Breast epithelium (tissue), 4 donors: ENCODE results near the gene AFG1L. TPM values are rescaled to one million over a fixed set of nuclear protein-coding genes. Genes with fewer than 3 reads are reported as not detected.

ENCODE experiments used
- DNase-seq, 2 donors: peaks; one replicate each; pipeline ENCODE4 v3.0.0-alpha.2; 2019; ENCODE audit warnings: low spot score in 2 of 2
- H3K27ac ChIP-seq, 2 donors: fragments of 200-600 bp; sonication (generic) in 1 of 2; one replicate each; pipeline ENCODE4 v1.5.1; 2016 to 2019; ENCODE audit warnings: mild to moderate bottlenecking in 1 of 2
- H3K27me3 ChIP-seq, 2 donors: fragments of 200-600 bp; sonication (generic) in 1 of 2; one replicate each; pipeline versions ENCODE4 v1.5.1 to v1.6.0; 2017 to 2019; ENCODE audit warnings: control low read depth in 1 of 2, mild to moderate bottlenecking in 1 of 2
- H3K36me3 ChIP-seq: fragments of 200-600 bp; one replicate; pipeline ENCODE4 v1.5.1; 2019
- H3K4me1 ChIP-seq, 2 donors: fragments of 200-600 bp; sonication (generic); one replicate each; pipeline ENCODE4 v1.5.1; 2016 to 2019; ENCODE audit warnings: control low read depth in 1 of 2
- H3K4me3 ChIP-seq, 3 donors: fragments of 200-600 bp; sonication (generic); 1 replicate in 2 of 3; 2 replicates in 1 of 3; pipeline ENCODE4 v1.5.1; 2016 to 2019; ENCODE audit warnings: mild to moderate bottlenecking in 3 of 3, moderate library complexity in 2 of 3
- H3K9me3 ChIP-seq, 2 donors: fragments of 200-600 bp; sonication (generic) in 1 of 2; one replicate each; pipeline ENCODE4 v1.5.1; 2016 to 2019; ENCODE audit warnings: control low read depth in 1 of 2
- CTCF ChIP-seq, 3 donors: fragments of 450-650 bp; IDR thresholded peaks; one replicate each; pipeline ENCODE4 v1.5.1; 2016 to 2017; ENCODE audit warnings: antibody characterized with exemption in 3 of 3, mild to moderate bottlenecking in 3 of 3, moderate library complexity in 3 of 3
- POLR2A ChIP-seq: fragments of 450-650 bp; IDR thresholded peaks from one replicate; pipeline ENCODE4 v1.6.1; 2016; ENCODE audit warnings: antibody characterized with exemption, mild to moderate bottlenecking, moderate library complexity
- POLR2AphosphoS5 ChIP-seq, 3 donors: sonication (generic); formaldehyde crosslinking; IDR thresholded peaks; one replicate each; pipeline ENCODE4 v1.6.1; 2017; ENCODE audit warnings: antibody characterized with exemption in 3 of 3
- intact Hi-C: fragments of 100-400 bp; cut with DNase I; formaldehyde crosslinking; loops from one replicate; pipeline ENCODE4 v1.15.1; 2023; ENCODE audit warnings: low total_unique reads
- total RNA-seq, 3 donors: library from RNA; depleted of rRNA; stranded (reverse); fragments of >200 nt; gene quantifications; one replicate each; pipeline ENCODE4 v1.1.0, GENCODE V29; 2016

AFG1L gene
- total RNA-seq, 3 donors from 2014 or later: 2.3 to 5.6 (median 4.0) TPM

DNA sequence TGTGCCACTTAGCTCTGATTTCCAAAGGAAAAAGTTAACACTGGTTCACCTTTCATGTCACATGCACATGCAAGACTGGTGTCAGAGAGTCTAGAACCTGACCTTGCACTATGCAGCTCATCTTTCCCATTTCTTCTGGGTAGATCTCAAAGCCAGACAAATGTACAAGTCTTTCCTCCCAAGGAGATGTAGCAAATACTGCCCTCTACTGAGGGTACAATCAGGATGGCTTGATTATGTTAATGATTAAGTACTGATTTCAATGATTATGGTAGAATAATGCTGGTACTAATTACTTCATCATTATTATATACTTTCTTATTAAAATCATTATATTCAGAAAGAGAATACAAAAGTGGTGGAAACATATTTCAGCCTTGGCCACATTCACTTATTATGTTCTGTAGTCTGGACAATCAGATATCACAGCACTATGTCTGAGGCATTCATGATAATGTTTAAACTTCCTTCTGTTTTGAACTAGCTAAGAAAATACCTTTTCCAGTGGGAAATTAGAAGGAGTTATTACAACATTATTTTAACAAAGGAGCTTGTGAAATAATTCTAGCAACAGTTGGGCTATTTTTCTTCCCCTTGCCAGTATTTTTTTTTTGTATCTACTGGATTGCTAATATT, 197.4 kb downstream of the AFG1L start:
- Histone ChIP-seq H3K4me1 (no peaks in the 10 kb centered on the region), H3K27me3 (no peaks in the 10 kb centered on the region), H3K9me3 (no peaks in the 10 kb centered on the region), H3K36me3 (no peaks in the 10 kb centered on the region), H3K4me3 (no peak overlapping the region), H3K27ac (no peak overlapping the region)
- intact Hi-C loops: no loop called here
- TF ChIP-seq CTCF (IDR thresholded peaks at IDR 0.05): peak in 2 of 3 donors; percentile 46 to 47
- no peak for TF ChIP-seq POLR2A
- DNase-seq: no peak

- TF ChIP-seq POLR2A (no peak), CTCF (IDR thresholded peaks at IDR 0.05) (no peak), POLR2AphosphoS5 (IDR thresholded peaks at IDR 0.05) (no peak)
- no peaks in the 10 kb centered on the region for H3K4me1 ChIP-seq
- no peaks in the 10 kb centered on the region for H3K9me3 ChIP-seq
- no peaks in the 10 kb centered on the region for H3K27me3 ChIP-seq
- intact Hi-C loops: no loop called here
- DNase-seq: no peak
- no peak overlapping the region for H3K27ac ChIP-seq
- no peak overlapping the region for H3K4me3 ChIP-seq
- H3K36me3 ChIP-seq: no peaks in the 10 kb centered on the region
These were observed 199.6 kb downstream of the AFG1L start for GRCh38 chr6:108494434-108494833.

- TF ChIP-seq POLR2AphosphoS5 (IDR thresholded peaks at IDR 0.05) (no peak), CTCF (IDR thresholded peaks at IDR 0.05) (peak in 1 of 3 donors; percentile 19), POLR2A (no peak)
- Histone ChIP-seq H3K9me3 (no peaks in the 10 kb centered on the region), H3K4me3 (no peak overlapping the region), H3K27me3 (no peaks in the 10 kb centered on the region), H3K36me3 (no peaks in the 10 kb centered on the region), H3K27ac (no peak overlapping the region), H3K4me1 (no peaks in the 10 kb centered on the region)
- DNase-seq: no peak
- intact Hi-C loops: no loop called here
These were observed 203.0 kb downstream of the AFG1L start for GRCh38 chr6:108497883-108498282.

DNA sequence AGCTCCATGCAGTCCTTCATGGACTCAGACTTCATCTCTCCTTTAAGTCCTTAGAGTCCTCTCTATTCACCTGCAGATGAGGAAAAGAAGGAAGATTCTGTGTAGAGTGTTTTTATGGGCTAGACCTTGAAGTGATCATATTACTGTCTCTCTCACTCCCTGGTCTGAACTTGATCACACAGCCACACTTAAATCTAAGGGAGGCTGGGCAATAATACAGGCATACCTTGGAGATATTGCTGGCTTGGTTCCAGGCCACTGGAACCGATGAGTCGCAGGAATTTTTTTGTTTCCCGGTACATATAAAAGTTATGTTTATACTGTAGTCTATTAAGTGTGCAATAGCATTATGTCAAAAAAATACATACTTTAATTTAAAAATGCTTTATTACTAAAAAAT, 206.7 kb downstream of the AFG1L start:
- TF ChIP-seq POLR2A: no peak
- TF ChIP-seq CTCF (IDR thresholded peaks at IDR 0.05): no peak
- TF ChIP-seq POLR2AphosphoS5 (IDR thresholded peaks at IDR 0.05): no peak
- H3K4me1 ChIP-seq: no peaks in the 10 kb centered on the region
- H3K36me3 ChIP-seq: no peaks in the 10 kb centered on the region
- DNase-seq: no peak
- no peak overlapping the region for H3K4me3 ChIP-seq
- no peak overlapping the region for H3K27ac ChIP-seq
- no peaks in the 10 kb centered on the region for H3K27me3 ChIP-seq
- intact Hi-C loops: no loop called here
- H3K9me3 ChIP-seq: no peaks in the 10 kb centered on the region

GRCh38 chr6:108502832-108503231, 208.0 kb downstream of the AFG1L start:
- Histone ChIP-seq H3K27me3 (no peaks in the 10 kb centered on the region), H3K36me3 (no peaks in the 10 kb centered on the region), H3K9me3 (no peaks in the 10 kb centered on the region), H3K27ac (no peak overlapping the region), H3K4me3 (no peak overlapping the region), H3K4me1 (no peaks in the 10 kb centered on the region)
- no peak for DNase-seq
- TF ChIP-seq CTCF (IDR thresholded peaks at IDR 0.05) (no peak), POLR2A (no peak), POLR2AphosphoS5 (IDR thresholded peaks at IDR 0.05) (no peak)
- intact Hi-C loops: no loop called here
